ENCODE data around the gene MYH8. TPM values are rescaled to one million over a fixed set of nuclear protein-coding genes. Genes with fewer than 3 reads are reported as not detected.

The MYH8 gene
- not detected for total RNA-seq

DNA sequence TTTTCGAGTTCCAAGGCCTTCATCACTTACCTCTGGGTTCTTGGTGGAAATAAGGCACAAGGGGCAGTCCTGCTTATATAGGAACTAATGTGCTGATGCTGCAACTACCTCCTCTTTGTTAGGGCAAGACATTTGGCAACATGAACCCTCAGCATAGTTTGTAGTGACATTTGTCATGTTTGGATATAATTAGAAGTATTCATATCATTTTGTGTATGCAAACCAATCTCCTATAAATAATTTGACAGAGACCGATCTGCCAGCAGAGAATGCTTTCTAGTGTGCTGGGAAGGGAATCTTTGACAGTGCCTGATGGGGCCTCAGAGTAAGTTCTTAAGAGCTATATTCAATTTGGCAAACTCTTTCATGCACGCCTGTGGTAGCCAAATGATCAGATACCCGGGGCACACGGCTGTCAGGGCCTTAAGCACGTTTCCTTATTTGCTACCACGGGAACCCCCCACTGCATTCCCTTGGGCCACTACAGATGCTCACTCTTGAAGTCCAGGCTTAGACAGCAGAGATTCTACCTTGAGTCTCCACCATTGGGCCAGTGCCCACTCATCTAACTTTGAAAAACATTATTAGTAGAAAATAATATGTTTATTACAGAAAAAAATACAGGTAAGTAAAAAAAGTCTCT, at the start of gene MYH8:
Gene MYH8, minus strand, starts transcription at position 51 of the 643 bp plus-strand sequence. CDS start 1,723 bp downstream, outside the sequence.
- no peak for ATAC-seq

- no peak for ATAC-seq
Measured at GRCh38 chr17:10469459-10469858, 47.7 kb upstream of the MYH8 start, which contains the start of gene MYH4. Gene MYH4 (minus strand): TSS chr17:10469559. CDS start chr17:10466745, 2,814 bp downstream.

DNA sequence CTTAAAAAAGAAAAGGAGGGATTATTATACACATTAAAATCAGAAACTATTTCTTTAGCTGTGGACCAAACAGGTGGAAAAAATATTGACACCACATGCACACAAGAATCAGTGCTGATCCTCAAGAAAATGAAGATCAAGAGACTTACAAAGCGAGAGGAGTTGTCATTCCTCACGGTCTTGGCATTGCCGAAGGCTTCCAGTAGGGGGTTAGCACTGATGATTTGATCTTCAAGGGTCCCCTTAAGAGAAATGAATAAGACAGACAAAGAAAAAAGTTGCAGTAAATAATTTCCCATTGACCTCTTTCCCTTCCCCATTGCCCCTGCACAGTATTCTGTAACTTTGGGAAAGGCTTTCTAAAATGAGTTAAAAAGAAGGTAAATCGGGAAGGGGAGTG, 41.7 kb upstream of the MYH8 start:
- no peak for ATAC-seq

GRCh38 chr17:10460062-10460461, 38.3 kb upstream of the MYH8 start:
- no peak for ATAC-seq

- ATAC-seq = no peak
Measured at GRCh38 chr17:10458701-10459100, 37.0 kb upstream of the MYH8 start.

DNA sequence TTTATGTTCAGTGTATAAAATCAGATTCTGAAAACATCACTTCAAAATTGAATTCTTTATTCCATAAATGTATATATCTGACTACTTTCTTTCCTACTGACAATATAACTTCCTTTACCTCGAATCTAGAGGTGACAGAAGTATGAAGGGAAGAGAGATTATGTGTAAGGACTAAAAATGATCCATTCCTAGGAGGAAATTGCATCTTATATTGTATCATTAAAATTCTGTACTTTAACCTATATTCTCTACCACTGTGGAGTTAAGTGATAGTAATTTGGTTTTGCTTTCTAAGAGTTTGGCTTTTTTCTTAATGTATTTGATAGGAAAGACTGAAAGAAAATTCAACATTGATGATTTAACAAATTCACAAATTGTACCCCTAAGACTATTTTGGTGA, 36.2 kb upstream of the MYH8 start:
- no peak for ATAC-seq

DNA sequence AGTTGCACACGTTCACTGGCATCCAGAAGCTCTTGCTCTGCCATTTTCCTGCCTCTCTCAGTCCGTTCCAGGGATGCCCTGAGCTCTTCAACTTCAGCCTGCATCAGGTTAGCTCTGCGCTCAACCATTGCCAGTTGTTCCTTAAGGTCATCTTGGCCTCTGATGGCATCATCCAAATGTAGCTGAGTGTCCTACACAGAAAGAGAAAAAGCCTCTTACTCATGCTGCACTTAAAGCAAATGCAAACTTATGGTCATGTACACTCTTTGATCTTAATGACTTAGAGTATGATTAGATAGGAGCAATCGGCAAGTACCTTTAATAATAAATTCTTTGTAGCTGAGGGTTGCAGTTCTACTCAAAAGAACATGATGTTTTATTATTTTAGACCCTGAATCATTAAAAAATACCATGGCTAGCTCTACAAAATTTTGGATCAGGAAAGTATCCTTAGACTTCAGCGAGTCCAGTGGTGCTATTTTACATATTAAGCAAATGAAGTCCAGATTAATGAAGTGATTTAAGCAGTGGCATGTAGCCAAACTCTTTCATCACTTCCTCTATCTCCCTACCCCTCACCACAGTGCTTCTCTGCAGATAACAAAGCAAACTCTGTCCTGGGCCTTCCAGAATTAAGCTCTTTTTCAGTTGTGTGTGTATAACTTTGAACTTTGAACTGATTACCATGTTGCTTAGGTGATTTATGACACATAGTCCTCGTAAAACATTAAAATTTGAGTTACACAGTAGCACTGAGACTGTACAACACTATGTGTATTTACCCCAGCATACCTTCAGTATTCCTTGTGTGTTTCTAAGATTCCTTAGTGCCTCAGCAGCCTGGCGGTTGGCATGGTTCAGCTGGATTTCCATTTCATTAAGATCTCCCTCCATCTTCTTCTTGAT, 25.5 kb upstream of the MYH8 start:
- ATAC-seq = no peak

- ATAC-seq = no peak
Measured at GRCh38 chr17:10439816-10440215, 18.1 kb upstream of the MYH8 start.

DNA sequence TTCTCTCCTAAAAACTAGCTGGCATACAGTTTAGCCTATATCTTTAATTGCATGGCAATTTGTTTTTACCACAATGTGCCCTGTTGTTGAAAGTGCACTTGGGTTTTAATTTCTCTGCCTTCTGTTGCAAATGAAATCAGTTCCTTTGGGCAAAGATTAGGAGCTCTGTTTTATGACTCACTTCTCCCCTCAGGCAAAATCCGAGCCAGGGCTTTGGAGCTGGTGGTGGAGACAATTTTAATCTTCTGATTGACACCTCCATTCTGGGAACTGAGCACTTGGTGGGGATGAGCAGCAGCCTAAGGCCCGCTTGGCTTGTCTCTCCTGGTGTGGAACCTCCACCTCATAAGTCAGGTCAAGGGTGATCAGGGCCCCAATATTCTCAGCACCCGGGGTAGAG, 13.3 kb upstream of the MYH8 start:
- ATAC-seq = no peak

DNA sequence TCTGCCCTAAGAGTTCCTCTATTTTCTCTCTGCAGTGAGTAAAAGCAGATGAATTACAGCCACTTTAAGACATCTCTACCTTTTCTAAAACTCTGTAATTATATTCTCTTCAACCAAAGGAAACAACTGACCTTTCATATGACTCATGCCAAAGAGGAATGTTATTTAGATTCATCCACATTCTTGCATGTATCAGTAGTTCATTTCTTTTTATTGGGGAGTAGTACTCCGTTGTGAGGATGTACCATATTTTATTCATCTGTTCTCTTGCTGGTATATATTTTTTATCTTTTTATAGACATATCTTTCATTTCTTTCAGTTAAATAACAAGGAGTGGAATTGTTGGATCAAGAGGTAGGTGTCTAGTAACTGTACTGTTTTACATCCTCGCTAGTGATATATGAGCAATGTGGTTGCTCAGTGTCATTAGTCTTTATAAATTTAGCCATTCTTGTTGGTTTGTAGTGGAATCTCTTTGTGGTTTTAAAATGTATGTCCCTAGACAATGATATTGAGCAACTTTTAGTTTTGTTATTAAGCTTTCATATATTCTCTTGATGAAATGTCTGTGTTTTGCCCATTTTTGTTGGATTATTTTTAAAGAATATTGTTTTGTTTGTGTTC, 7.8 kb upstream of the MYH8 start:
- ATAC-seq = no peak

- no peak for ATAC-seq
Measured at GRCh38 chr17:10428781-10429180, 7.0 kb upstream of the MYH8 start.

- no peak for ATAC-seq
Measured at GRCh38 chr17:10421211-10421610, 539 bp downstream of the MYH8 start.

GRCh38 chr17:10420811-10421210, 939 bp downstream of the MYH8 start:
- no peak for ATAC-seq

GRCh38 chr17:10417431-10417830, 4.3 kb downstream of the MYH8 start:
- no peak for ATAC-seq

DNA sequence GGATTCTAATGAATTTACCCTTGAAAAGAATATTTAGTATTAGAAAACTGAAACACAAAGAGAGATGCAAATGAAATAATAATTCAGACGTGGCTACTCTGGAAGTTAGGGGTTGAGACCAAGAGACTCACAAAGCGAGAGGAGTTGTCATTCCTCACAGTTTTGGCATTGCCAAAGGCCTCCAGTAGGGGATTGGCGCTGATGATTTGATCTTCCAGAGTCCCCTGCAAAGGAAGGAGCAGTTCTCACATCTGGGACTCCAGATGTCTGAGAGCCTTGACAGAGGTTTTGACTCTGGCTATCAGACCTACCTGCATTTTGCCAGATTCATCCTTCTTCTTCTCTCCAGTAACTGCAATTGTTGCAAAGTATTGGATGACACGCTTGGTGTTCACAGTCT, 6.6 kb downstream of the MYH8 start:
- no peak for ATAC-seq

DNA sequence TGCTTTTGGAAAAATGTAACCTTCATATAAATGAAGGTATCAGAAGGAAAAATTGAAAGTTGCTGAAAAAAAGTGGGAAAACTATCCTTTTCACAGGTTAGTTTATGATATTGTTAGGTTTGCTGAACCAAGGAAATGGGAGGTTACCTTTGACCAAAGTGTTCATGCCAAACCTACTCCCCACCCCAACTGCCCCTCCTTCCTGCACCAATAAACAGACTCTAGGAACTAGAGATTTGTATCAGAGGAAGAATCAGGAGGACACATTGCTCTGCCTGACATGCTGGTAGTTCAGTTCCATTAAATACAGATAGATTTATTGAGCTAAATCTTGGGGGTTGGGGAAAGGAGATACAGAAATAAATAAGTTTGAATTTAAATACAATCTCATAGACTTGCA, 18.2 kb downstream of the MYH8 start:
- ATAC-seq = no peak

GRCh38 chr17:10398352-10398751, 23.4 kb downstream of the MYH8 start:
- no peak for ATAC-seq

DNA sequence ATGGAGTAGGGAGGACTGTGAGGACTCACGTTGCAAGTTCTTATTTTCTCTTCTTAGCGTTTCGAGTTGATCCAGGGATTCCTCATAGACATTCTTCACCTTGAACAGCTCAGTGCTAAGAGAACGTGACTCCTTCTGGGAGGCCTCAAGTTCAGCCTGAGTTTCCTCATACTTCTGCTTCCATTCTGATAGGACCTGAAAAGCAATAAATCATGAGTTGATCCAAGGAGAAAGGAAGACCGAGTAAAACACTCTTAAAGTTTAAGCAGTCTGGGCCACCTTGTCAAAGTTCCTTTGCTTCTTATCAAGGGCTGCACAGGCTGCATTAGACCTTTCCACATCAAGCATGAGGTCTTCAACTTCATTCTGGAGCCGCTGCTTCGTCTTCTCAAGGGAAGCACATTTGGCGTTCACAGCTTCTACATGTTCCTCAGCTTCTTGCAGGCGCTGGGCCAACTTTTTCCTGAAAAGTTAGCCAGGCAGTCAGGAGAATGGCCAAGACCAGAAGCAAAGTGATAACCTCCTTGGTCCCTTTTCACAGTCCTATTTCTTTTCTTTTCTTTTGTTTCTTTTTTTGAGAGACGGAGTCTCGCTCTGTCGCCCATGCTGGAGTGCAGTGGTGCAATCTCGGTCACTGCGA, 25.1 kb downstream of the MYH8 start:
- no peak for ATAC-seq

- no peak for ATAC-seq
Measured at GRCh38 chr17:10394201-10394887, 27.4 kb downstream of the MYH8 start.

DNA sequence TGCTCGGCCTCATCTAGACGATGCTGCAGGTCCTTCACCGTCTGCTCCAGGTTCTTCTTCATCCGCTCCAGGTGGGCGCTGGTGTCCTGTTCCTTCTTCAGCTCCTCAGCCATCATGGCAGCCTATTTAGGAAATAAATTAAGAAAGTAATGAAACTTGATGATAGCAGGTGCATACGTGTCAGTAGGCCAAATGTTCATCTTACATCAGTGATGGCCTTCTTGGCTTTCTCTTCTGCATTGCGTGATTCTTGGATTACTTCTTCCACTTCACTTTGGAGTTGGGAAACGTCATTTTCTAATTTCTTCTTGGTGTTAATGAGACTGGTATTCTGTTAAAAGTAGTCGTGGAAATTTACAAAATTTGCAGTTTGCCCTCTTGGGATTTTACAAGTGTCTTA, 28.9 kb downstream of the MYH8 start:
- no peak for ATAC-seq

DNA sequence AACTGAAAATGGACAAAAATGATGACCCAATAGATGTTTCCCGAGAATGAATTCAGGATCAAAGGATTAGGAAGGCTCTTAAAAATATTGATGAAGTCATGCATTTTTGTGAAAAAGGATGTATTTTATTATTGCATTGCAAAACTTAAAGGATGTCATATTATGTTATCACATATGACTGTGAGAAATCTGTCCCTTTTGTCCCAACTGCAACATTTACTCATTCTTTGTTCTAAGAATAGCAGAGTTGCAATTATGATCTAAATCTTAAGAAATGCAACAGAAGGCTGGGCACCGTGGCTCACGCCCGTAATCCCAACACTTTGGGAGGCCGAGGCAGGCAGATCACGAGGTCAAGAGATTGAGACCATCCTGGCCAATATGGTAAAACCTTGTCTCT, 35.9 kb downstream of the MYH8 start:
- no peak for ATAC-seq

GRCh38 chr17:10384175-10384574, 37.6 kb downstream of the MYH8 start:
- ATAC-seq = no peak
